TTC549 (cell line): Measurements from ENCODE around the gene IFNLR1.

Experiments
- FAIRE-seq: peaks from 2 replicates; lab custom pipeline; 2012; peaks lifted over from hg19 to GRCh38; lab: Jason Lieb, UNC

IFNLR1 gene

GRCh38 chr1:24175033-24175755 is 11.9 kb downstream of the IFNLR1 start:
- no peak for FAIRE-seq

DNA sequence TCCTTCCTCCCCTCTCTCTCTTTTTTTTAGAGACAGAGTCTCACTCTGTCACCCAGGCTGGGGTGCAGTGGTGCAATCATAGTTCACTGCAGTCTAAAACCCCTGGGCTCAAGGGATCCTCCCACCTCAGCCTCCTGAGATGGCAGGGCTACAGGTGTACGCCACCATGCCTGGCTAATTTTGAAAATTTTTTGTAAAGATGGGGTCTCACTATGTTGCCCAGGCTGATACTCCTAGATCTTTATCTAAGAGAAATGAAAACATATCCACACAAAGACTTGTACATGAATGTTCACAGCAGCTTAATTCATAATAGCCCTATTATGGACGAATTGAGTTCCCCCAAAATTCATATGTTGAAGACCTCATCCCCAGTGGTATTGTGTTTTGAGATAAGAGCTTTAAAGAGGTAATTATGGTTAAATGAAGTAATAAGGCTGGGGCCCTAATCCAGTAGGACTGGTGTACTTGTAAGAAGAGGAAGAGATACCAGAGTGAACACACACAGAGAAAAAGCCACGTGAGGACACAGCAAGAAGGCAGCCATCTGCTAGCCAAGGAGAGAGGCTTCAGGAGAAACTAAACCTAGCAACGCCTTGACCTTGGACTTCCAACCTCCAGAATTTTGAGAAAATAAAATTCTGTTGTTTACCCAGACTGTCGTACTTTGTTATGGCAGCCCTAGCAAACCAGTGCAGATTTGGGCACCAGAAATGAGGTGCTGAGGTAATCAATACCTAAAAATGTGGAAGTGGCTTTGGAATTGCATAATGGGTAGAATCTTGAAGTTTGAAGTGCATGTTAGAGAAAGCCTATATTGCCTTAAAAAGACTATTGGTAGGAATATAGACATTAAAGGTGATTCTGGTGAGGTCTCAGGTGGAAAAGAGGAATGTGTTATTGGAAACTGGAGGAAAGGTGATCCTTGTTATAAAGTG is 13.2 kb downstream of the IFNLR1 start:
- no peak for FAIRE-seq

GRCh38 chr1:24172598-24172997 is 14.5 kb downstream of the IFNLR1 start:
- no peak for FAIRE-seq

DNA sequence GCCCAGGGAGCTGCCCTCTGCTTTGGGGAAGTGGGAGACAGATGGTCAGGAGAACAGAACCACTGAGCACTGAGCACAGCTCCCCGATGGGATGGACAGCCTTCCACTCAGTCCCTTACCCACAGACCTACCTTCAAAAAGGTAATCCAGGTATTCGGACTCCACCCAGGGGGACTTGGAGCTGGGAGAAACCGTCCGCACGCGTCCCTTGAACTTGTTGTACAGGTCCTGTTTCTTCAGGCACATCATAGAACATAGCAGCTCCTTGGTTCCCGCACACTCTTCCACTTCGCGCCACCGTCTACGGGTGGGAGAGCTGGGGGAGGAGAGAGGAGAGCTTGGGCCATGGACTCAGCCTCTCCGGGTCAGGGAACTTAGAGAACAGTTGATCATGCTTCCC is 17.8 kb downstream of the IFNLR1 start:
- no peak for FAIRE-seq

DNA sequence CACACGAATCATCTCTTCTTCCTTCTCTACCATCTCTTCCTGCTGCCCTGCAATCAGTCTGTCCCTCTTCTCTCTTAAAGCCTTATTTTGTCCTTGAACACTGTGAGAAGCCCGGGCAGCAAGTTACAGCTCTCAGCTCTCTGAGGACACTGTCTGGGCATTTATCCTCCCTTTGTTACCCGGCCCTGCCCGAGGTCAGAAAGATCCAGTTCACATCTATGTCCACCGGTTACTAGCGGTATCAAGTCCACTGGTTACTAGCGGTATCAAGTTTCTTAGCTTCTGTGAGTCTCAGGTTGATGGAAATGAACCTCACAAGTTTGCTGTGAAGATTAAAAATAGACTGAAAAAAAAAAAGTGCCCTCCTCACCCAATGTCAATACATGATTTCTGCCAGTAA is 18.8 kb downstream of the IFNLR1 start:
- no peak for FAIRE-seq

- no peak for FAIRE-seq
Observed at GRCh38 chr1:24167008-24167407, 20.1 kb downstream of the IFNLR1 start.

GRCh38 chr1:24165500-24165899 is 21.6 kb downstream of the IFNLR1 start:
- no peak for FAIRE-seq

DNA sequence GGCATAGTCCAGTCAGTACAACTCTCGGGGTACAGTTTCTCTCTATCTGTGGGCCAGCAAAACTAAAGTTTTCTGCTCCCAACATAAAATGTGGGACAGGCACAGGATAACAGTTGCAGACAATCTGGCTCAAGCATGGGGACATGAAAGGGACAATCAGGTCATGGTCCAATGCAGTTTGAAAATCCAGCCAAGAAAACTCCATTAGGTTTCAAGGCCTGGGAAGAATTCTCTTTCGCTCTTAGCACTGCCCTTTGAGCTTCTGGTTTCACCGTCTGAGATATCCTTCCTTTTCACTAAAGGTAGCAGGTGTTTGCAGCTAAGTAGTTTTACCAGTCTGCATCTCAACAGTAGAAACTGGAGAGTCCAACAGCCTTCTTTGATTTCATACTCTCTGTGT is 23.1 kb downstream of the IFNLR1 start:
- no peak for FAIRE-seq

GRCh38 chr1:24162201-24162600 is 24.9 kb downstream of the IFNLR1 start:
- FAIRE-seq = no peak

- FAIRE-seq = no peak
Observed at GRCh38 chr1:24161270-24161669, 25.8 kb downstream of the IFNLR1 start.

GRCh38 chr1:24159366-24159765 is 27.7 kb downstream of the IFNLR1 start:
- no peak for FAIRE-seq

DNA sequence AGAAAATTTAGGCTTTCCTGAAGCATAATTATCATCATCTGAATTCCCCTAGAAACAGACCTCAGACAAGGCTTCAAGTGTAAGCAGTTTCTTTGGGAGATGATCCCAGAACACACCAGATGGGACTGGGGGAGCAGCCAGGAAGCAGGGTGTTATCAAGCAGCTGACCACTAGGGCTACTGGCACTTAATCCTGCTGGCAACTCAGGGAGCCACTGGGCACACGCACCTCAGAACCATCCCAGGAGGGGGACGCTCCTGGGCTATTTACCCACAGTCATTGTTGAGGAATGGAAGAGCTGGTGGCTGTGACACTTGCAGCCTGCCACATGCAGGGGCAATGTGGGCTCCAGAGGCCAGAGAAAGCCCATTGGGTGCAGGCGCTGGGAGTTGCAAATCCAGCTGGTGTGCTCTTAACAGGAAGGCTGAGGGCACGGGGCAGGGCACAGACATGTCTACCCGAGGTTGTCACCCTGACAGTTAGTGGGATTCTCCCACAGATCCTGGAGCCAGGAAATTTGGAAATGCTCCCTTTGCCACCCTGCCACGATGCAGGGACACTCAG is 29.1 kb downstream of the IFNLR1 start:
- FAIRE-seq = no peak

DNA sequence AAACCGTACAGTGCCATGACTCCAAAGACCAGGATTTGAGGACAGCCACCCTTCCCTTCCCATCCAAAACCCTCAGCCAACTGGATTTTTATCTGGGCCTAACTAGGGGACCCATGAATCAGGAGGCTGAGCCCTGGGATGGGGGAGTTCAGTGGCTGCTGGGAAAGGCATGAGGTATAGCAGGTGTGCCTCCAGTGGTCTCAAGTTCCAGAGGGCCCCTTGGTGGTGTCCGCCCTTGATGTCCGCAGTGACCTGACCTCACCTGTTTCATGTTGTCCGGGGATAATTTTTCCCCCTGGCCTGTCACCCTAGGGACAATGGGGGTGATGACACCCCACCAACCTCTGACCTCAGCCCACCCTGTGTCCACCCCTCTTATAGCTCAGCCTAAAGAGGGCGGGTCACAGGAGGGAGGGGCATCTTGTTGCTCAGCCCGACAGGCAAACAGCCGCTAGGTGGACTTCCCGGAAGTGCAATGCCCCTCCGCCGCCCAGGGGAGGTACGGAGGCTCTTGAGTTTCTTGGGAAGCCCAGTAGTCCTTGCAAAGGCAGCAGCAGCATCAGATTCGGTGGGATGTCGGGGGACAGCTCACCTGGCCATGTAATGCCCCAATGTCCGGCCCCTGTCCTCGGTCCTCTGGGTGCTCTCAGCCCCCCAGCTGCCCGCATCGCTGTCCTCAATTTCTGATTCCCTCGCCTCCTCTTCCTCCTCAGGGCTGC is 30.4 kb downstream of the IFNLR1 start:
- FAIRE-seq = no peak

DNA sequence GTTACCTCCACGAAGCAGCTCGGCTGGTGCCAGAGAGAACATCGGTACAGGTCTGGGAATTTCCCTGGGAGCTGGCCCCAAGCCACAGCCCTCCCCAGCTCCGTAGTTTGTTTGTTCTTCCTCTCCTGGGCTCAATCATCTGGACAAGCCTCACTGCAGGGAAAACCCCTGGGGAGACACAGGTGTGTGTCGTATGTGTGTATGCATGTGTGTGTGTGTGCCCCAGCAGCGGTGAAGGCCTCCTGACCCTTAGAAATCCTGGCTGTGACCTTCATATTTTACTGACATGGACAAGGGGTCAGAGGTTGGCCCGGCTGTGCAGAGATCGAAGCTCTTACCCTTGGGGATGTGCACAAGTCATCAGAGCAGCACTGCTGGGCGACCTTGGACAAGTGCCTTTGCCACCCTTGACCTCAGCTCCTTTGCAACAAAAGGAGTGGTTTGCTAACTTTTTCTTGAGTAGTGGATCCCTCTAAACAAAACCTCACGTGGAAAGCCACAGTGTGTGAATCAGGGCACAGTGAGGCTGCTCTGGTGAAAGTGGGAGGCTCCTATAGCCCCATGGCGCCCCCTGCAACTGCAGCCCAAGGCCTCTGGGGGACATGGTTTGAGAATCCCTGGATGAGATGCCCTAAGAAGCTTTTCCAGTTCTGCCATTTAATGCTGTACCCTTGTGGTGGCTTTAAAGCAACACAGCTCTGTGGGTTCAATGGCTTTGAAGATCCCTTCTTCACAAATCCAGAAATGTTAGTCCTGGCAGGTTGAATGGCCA is 31.9 kb downstream of the IFNLR1 start:
- no peak for FAIRE-seq

- no peak for FAIRE-seq
Observed at GRCh38 chr1:24154215-24154614, 32.9 kb downstream of the IFNLR1 start.

DNA sequence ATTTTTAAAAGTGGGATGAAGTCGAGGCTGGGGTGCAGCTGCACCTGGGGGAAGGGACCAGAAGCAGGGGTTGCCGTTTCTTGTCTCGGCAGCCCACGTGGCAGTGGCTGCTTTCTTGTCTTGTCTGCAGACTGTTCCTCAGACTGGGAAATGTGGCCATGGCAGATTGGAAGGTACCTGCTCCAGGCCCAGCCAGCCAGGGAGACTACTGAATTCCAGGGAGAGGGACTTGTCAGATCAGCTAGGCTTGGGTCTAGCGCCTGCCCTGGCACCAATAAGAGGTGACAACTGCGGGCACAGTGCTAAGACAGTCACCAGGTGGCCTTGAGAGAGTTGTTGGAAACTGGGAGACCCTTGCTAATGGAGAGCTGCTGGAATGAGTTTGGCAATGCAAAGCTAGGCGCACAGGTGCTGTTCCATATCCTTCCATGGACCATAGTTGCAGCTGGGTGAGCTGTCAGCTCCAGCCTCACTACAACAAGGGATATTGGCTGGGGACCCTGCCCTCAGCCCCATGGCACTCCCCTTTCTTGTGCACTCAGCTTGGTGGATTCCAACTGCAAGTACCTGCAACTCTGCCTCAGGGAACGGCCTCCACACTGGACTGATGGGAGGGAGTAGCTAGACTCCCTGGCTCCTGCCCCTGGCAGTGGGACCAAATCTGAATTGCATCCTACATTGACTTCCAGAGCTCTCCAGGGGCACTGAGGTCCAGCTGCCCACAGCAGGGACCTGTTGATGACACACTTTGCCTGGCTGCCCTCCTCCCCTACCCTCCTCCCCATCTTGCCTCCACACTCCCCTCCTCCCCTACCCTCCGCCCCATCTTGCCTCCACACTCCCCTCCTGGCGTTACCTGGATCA is 34.2 kb downstream of the IFNLR1 start:
- FAIRE-seq = no peak

- FAIRE-seq = no peak
Observed at GRCh38 chr1:24151175-24151533, 35.9 kb downstream of the IFNLR1 start.

GRCh38 chr1:24150234-24151174 is 36.6 kb downstream of the IFNLR1 start:
- no peak for FAIRE-seq

GRCh38 chr1:24149866-24150233 is 37.2 kb downstream of the IFNLR1 start:
- no peak for FAIRE-seq

GRCh38 chr1:24147816-24148215 is 39.3 kb downstream of the IFNLR1 start:
- FAIRE-seq = no peak
